HG02610 (cell line): Measurements from ENCODE around the gene CEP20.
A peak's percentile ranks its signal among the peaks of the same experiment; 100 is the strongest.

Experiments used
- ATAC-seq: cut with Tn5 transposase; IDR thresholded peaks from one replicate; pipeline ENCODE4 v1.9.1; 2021; ENCODE audit warnings: mild to moderate bottlenecking, moderate library complexity; ENCODE audit not compliant: unreplicated experiment

The CEP20 gene

GRCh38 chr16:15898654-15899053 is 10.3 kb upstream of the CEP20 start:
- no peak for ATAC-seq

- ATAC-seq: peak; percentile 78
Observed at GRCh38 chr16:15897834-15898254, 9.4 kb upstream of the CEP20 start.

- ATAC-seq: no peak
Observed at GRCh38 chr16:15897121-15897780, 8.8 kb upstream of the CEP20 start.

GRCh38 chr16:15894571-15895374 is 6.4 kb upstream of the CEP20 start:
- no peak for ATAC-seq

GRCh38 chr16:15891508-15891907 is 3.1 kb upstream of the CEP20 start:
- ATAC-seq: no peak

GRCh38 chr16:15887283-15887682 is 1.1 kb downstream of the CEP20 start:
- no peak for ATAC-seq

GRCh38 chr16:15886078-15886477 is 2.3 kb downstream of the CEP20 start:
- no peak for ATAC-seq

- no peak for ATAC-seq
Observed at GRCh38 chr16:15885560-15886001, 2.8 kb downstream of the CEP20 start.

GRCh38 chr16:15882563-15882962 is 5.8 kb downstream of the CEP20 start:
- no peak for ATAC-seq

- ATAC-seq: no peak
Observed at GRCh38 chr16:15881794-15882379, 6.5 kb downstream of the CEP20 start.

GRCh38 chr16:15880434-15881308 is 7.7 kb downstream of the CEP20 start:
- no peak for ATAC-seq

- ATAC-seq: no peak
Observed at GRCh38 chr16:15879255-15879811, 9.1 kb downstream of the CEP20 start.

GRCh38 chr16:15876503-15876902 is 11.9 kb downstream of the CEP20 start:
- no peak for ATAC-seq

- ATAC-seq: no peak
Observed at GRCh38 chr16:15874745-15875314, 13.6 kb downstream of the CEP20 start.

- no peak for ATAC-seq
Observed at GRCh38 chr16:15873737-15874136, 14.7 kb downstream of the CEP20 start.

- no peak for ATAC-seq
Observed at GRCh38 chr16:15873301-15873700, 15.1 kb downstream of the CEP20 start.

- ATAC-seq: no peak
Observed at GRCh38 chr16:15870011-15870410, 18.4 kb downstream of the CEP20 start.

- no peak for ATAC-seq
Observed at GRCh38 chr16:15866451-15866850, 22.0 kb downstream of the CEP20 start.

- no peak for ATAC-seq
Observed at GRCh38 chr16:15865742-15866141, 22.7 kb downstream of the CEP20 start.

- ATAC-seq: no peak
Observed at GRCh38 chr16:15864939-15865338, 23.5 kb downstream of the CEP20 start.
